IMR-90 (cell line): ENCODE data around the gene JAKMIP2. TPM values are rescaled to one million over a fixed set of nuclear protein-coding genes. Genes with fewer than 3 reads are reported as not detected.

Experiments
- ATAC-seq: fragments of 200-7000 bp; cut with Tn5 transposase; 2 replicates; pipeline ENCODE4 v1.9.1; 2020; ENCODE audit warnings: low read depth, mild to moderate bottlenecking, moderate library complexity
- BruUV-seq: library from RNA; stranded (reverse); fragments of 400-500 nt; replicated peaks from 2 replicates; lab custom pipeline; 2021; lab: Mats Ljungman, UMichigan
- CTCF ChIA-PET: fragments of 300-600 bp; formaldehyde crosslinking; extraction: SDS; loops from one replicate; lab custom pipeline; 2021; ENCODE audit warnings: antibody characterized with exemption; lab: Yijun Ruan, JAX
- POLR2A ChIA-PET: fragments of 300-600 bp; sonication (Branson Sonifier 250); formaldehyde crosslinking; loops from one replicate; lab custom pipeline; 2022; ENCODE audit warnings: antibody characterized with exemption; ENCODE audit not compliant: unreplicated experiment; lab: Charles Lee
- DNase-seq: peaks from one replicate; pipeline ENCODE4 v3.0.0; 2013
- H2AFZ ChIP-seq: replicated peaks from 2 replicates; pipeline ENCODE3; 2013; ENCODE audit warnings: low read length, mild to moderate bottlenecking; ENCODE audit not compliant: poor library complexity
- H2AK5ac ChIP-seq: 2 replicates; pipeline ENCODE4 v1.6.1; 2013; ENCODE audit warnings: low read depth, low read length, inconsistent platforms
- H2AK9ac ChIP-seq: replicated peaks from 2 replicates; pipeline ENCODE3; 2013; ENCODE audit warnings: mild to moderate bottlenecking, low read depth, low read length, moderate library complexity; ENCODE audit not compliant: poor library complexity
- H2BK120ac ChIP-seq: 2 replicates; pipeline ENCODE4 v1.6.1; 2013; ENCODE audit warnings: low read depth, low read length, inconsistent platforms
- H2BK15ac ChIP-seq: 3 replicates; pipeline ENCODE4 v1.6.1; 2013; ENCODE audit warnings: low read depth, low read length, inconsistent platforms
- H2BK20ac ChIP-seq: 2 replicates; pipeline ENCODE4 v1.6.1; 2013; ENCODE audit warnings: low read depth, mild to moderate bottlenecking, inconsistent platforms, low read length, moderate library complexity
- H2BK5ac ChIP-seq: 2 replicates; pipeline ENCODE4 v1.6.1; 2013; ENCODE audit warnings: mild to moderate bottlenecking, low read depth, low read length, inconsistent platforms; ENCODE audit not compliant: poor library complexity, severe bottlenecking
- H3K14ac ChIP-seq: replicated peaks from 2 replicates; pipeline ENCODE4 v1.6.1; 2013; ENCODE audit warnings: low read depth, low read length, inconsistent platforms
- H3K18ac ChIP-seq: 2 replicates; pipeline ENCODE4 v1.6.1; 2013; ENCODE audit warnings: low read depth, low read length, control low read depth
- H3K23ac ChIP-seq: 2 replicates; pipeline ENCODE4 v1.6.1; 2013; ENCODE audit warnings: low read depth, low read length, inconsistent platforms
- H3K27ac ChIP-seq: 2 replicates; pipeline ENCODE4 v1.5.1; 2013; ENCODE audit warnings: mild to moderate bottlenecking, control low read depth, low read length; ENCODE audit not compliant: insufficient read depth
- H3K27me3 ChIP-seq: 2 replicates; pipeline ENCODE4 v1.6.1; 2013; ENCODE audit warnings: low read length; ENCODE audit not compliant: control insufficient read depth, insufficient read depth
- H3K36me3 ChIP-seq: 2 replicates; pipeline ENCODE4 v1.6.1; 2013; ENCODE audit warnings: low read length, mixed read lengths; ENCODE audit not compliant: control insufficient read depth, insufficient read depth
- H3K4ac ChIP-seq: 2 replicates; pipeline ENCODE4 v1.6.1; 2013; ENCODE audit warnings: low read depth, low read length, inconsistent platforms
- H3K4me1 ChIP-seq: 2 replicates; pipeline ENCODE4 v1.6.1; 2013; ENCODE audit warnings: low read length, mixed read lengths; ENCODE audit not compliant: control insufficient read depth, insufficient read depth
- H3K4me2 ChIP-seq: 2 replicates; pipeline ENCODE4 v1.6.1; 2013; ENCODE audit warnings: low read depth, mild to moderate bottlenecking, control low read depth, low read length, moderate library complexity
- H3K4me3 ChIP-seq: 2 replicates; pipeline ENCODE4 v1.5.1; 2013; ENCODE audit warnings: low read depth, mild to moderate bottlenecking, control low read depth, low read length, moderate library complexity; ENCODE audit not compliant: insufficient read depth
- H3K56ac ChIP-seq: 2 replicates; pipeline ENCODE4 v1.6.1; 2013; ENCODE audit warnings: low read length, inconsistent platforms; ENCODE audit not compliant: insufficient read depth; ENCODE audit errors: extremely low read depth
- H3K79me1 ChIP-seq, 2 experiments: 2 replicates each; pipeline ENCODE4 v1.6.1; 2013; ENCODE audit warnings: low read length in 2 of 2, inconsistent platforms in 1 of 2, low read depth in 1 of 2
- H3K9ac ChIP-seq: 2 replicates; pipeline ENCODE4 v1.6.1; 2013; ENCODE audit warnings: low read depth, low read length, control low read depth
- H3K9me1 ChIP-seq: 2 replicates; pipeline ENCODE4 v1.6.1; 2013; ENCODE audit warnings: low read length, inconsistent platforms; ENCODE audit not compliant: insufficient read depth
- H3K9me3 ChIP-seq: 2 replicates; pipeline ENCODE4 v1.6.1; 2013; ENCODE audit warnings: low read length; ENCODE audit not compliant: control insufficient read depth, insufficient read depth
- H4K20me1 ChIP-seq: 2 replicates; pipeline ENCODE4 v1.6.1; 2013; ENCODE audit warnings: low read length, inconsistent platforms; ENCODE audit not compliant: insufficient read depth
- H4K5ac ChIP-seq: 2 replicates; pipeline ENCODE4 v1.6.1; 2013; ENCODE audit warnings: mild to moderate bottlenecking, low read depth, low read length, control low read depth
- H4K8ac ChIP-seq, 2 experiments: 2 replicates each; pipeline ENCODE4 v1.6.1; 2013; ENCODE audit warnings: low read depth in 2 of 2, low read length in 2 of 2, control low read depth in 1 of 2, inconsistent platforms in 1 of 2
- H4K91ac ChIP-seq: 2 replicates; pipeline ENCODE4 v1.6.1; 2013; ENCODE audit warnings: low read depth, low read length, inconsistent platforms; ENCODE audit not compliant: insufficient read depth
- BHLHE40 ChIP-seq: fragments of 150-350 bp; IDR thresholded peaks from 2 replicates; pipeline ENCODE4 v1.6.1; 2016; ENCODE audit warnings: mild to moderate bottlenecking, low read depth, low read length
- CEBPB ChIP-seq: IDR thresholded peaks from 2 replicates; pipeline ENCODE4 v1.6.1; 2012; ENCODE audit warnings: low read depth, low read length, improper control_type of control experiment
- CHD1 ChIP-seq: IDR thresholded peaks from 2 replicates; pipeline ENCODE4 v1.6.1; 2012; ENCODE audit warnings: low read depth, low read length, improper control_type of control experiment
- CTCF ChIP-seq: conservative IDR thresholded peaks from 2 replicates; pipeline ENCODE4 v1.5.1; 2012; ENCODE audit warnings: mild to moderate bottlenecking, low read depth, low read length, improper control_type of control experiment
- FOS ChIP-seq: fragments of 150-350 bp; IDR thresholded peaks from 2 replicates; pipeline ENCODE4 v1.6.1; 2016; ENCODE audit warnings: low read depth, low read length
- MAFK ChIP-seq: IDR thresholded peaks from 2 replicates; pipeline ENCODE4 v1.6.1; 2012; ENCODE audit warnings: low read depth, low read length, improper control_type of control experiment
- MAZ ChIP-seq: IDR thresholded peaks from 2 replicates; pipeline ENCODE4 v1.6.1; 2012; ENCODE audit warnings: low read depth, mild to moderate bottlenecking, low read length, improper control_type of control experiment, moderate library complexity, borderline replicate concordance
- MXI1 ChIP-seq: IDR thresholded peaks from 2 replicates; pipeline ENCODE4 v1.6.1; 2012; ENCODE audit warnings: low read depth, mild to moderate bottlenecking, low read length, moderate library complexity, borderline replicate concordance
- NFE2L2 ChIP-seq: fragments of 150-350 bp; IDR thresholded peaks from 2 replicates; pipeline ENCODE4 v1.6.1; 2016; ENCODE audit warnings: low read depth, mild to moderate bottlenecking, low read length
- POLR2A ChIP-seq: IDR thresholded peaks from 2 replicates; pipeline ENCODE4 v1.6.1; 2012; ENCODE audit warnings: mild to moderate bottlenecking, low read depth, low read length
- RAD21 ChIP-seq: IDR thresholded peaks from 2 replicates; pipeline ENCODE4 v1.6.1; 2012; ENCODE audit warnings: low read length, improper control_type of control experiment
- RCOR1 ChIP-seq: IDR thresholded peaks from 2 replicates; pipeline ENCODE4 v1.6.1; 2012; ENCODE audit warnings: mild to moderate bottlenecking, low read length, improper control_type of control experiment; ENCODE audit not compliant: insufficient replicate concordance
- RFX5 ChIP-seq: IDR thresholded peaks from 2 replicates; pipeline ENCODE4 v1.8.0; 2012; ENCODE audit warnings: low read depth, mild to moderate bottlenecking, low read length, moderate library complexity
- SMC3 ChIP-seq: fragments of 150-350 bp; IDR thresholded peaks from 2 replicates; pipeline ENCODE4 v1.6.1; 2016; ENCODE audit warnings: low read depth, mild to moderate bottlenecking, antibody characterized with exemption, low read length, moderate library complexity
- USF2 ChIP-seq: fragments of 150-350 bp; IDR thresholded peaks from 2 replicates; pipeline ENCODE4 v1.6.1; 2017; ENCODE audit warnings: mild to moderate bottlenecking, antibody characterized with exemption, low read length, low read depth
- dilution Hi-C: fragments of 300-500 bp; cut with HindIII; formaldehyde crosslinking; loops from one replicate; pipeline ENCODE4 v1.14.3; 2018; ENCODE audit warnings: low sequenced_read_pairs; ENCODE audit not compliant: unreplicated experiment
- in situ Hi-C: fragments of 300-500 bp; cut with MboI; formaldehyde crosslinking; loops from 3 replicates; pipeline ENCODE4 v1.14.3; 2019; ENCODE audit warnings: low sequenced_read_pairs, inconsistent platforms, mixed read lengths
- intact Hi-C: fragments of 100-400 bp; cut with micrococcal nuclease; formaldehyde crosslinking; loops from 2 replicates; pipeline ENCODE4 v1.10.0; 2022
- polyA plus RNA-seq, 3 experiments: library from polyadenylated mRNA; depleted of rRNA; stranded (reverse); fragments of >200 nt; gene quantifications; 2 replicates each; pipeline ENCODE4 v1.2.3, GENCODE V29; 2012; ENCODE audit warnings: low replicate concordance in 1 of 3
- total RNA-seq: library from RNA; depleted of rRNA; stranded (reverse); fragments of >200 nt; gene quantifications from 2 replicates; pipeline ENCODE4 v1.2.3, GENCODE V29; 2012
- TF ChIP-seq, protein P1 (sequence below): fragments of 150-350 bp; IDR thresholded peaks from 2 replicates; pipeline ENCODE4 v1.6.1; 2016; ENCODE audit warnings: low read depth, mild to moderate bottlenecking, low read length, moderate library complexity, borderline replicate concordance

The JAKMIP2 gene
- total and polyA plus RNA-seq, 2 of the 4 experiments (the other 2 are of a cell fraction) = under 0.01 TPM; not detected in 1

DNA sequence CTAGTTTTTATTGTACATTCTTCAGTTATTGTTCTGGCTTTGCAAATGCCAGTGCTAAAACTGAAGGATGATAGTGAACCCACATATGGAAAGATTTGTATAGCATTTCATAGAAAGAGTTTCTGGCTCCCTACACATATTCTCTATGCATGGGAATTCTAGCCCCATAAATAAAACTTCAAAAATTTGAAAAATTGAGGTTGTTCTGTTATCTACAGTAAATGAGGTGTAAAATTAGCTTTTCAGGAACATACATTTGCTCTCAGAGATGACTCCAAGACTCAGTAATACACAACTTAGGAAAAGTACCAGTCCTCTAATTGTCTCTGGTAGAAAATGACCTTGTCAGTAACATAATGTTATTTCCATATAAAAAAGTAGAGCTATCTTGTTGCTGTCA, 192.4 kb downstream of the JAKMIP2 start:
- dilution Hi-C loops (no loop called here), intact Hi-C loops (no loop called here), in situ Hi-C loops (loop anchor here (25.0 kb wide), 1 partner anchor 1053 kb away; no protein-coding TSS in a partner anchor)
- no peak overlapping the region for H2AFZ ChIP-seq
- no peaks in the 10 kb centered on the region for H3K36me3 ChIP-seq
- no peak overlapping the region for H3K4me3 ChIP-seq
- ChIA-PET POLR2A (no interaction called here), CTCF (no interaction called here)
- H3K27ac ChIP-seq = no peak overlapping the region
- H3K4ac ChIP-seq = no peak overlapping the region
- no peaks in the 10 kb centered on the region for H3K9me3 ChIP-seq
- H2BK20ac ChIP-seq = no peak overlapping the region
- peaks cover 4% of the 10 kb centered on the region for H3K27me3 ChIP-seq
- TF ChIP-seq CEBPB (no peak), NFE2L2 (no peak), BHLHE40 (no peak), CTCF (no peak), MAZ (no peak), CHD1 (no peak), RFX5 (no peak), RAD21 (no peak), USF2 (no peak), POLR2A (no peak), MXI1 (no peak), RCOR1 (no peak), FOS (no peak), MAFK (no peak), SMC3 (no peak)
- TF ChIP-seq, protein P1, sequence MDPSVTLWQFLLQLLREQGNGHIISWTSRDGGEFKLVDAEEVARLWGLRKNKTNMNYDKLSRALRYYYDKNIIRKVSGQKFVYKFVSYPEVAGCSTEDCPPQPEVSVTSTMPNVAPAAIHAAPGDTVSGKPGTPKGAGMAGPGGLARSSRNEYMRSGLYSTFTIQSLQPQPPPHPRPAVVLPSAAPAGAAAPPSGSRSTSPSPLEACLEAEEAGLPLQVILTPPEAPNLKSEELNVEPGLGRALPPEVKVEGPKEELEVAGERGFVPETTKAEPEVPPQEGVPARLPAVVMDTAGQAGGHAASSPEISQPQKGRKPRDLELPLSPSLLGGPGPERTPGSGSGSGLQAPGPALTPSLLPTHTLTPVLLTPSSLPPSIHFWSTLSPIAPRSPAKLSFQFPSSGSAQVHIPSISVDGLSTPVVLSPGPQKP = no peak
- H2BK120ac ChIP-seq = no peak overlapping the region
- H4K5ac ChIP-seq = no peak overlapping the region
- no peak overlapping the region for H3K9ac ChIP-seq
- DNase-seq (no peak), ATAC-seq (no peak)
- H3K4me1 ChIP-seq = no peaks in the 10 kb centered on the region
- no peak overlapping the region for H2BK5ac ChIP-seq
- H3K23ac ChIP-seq = no peak overlapping the region
- H3K4me2 ChIP-seq = no peak overlapping the region
- H4K91ac ChIP-seq = no peak overlapping the region
- no peaks in the 10 kb centered on the region for H3K79me1 ChIP-seq
- no peak overlapping the region for H3K56ac ChIP-seq
- H2AK9ac ChIP-seq = no peak overlapping the region
- no peak overlapping the region for H3K14ac ChIP-seq
- H2BK15ac ChIP-seq = no peak overlapping the region
- H4K8ac ChIP-seq = no peak overlapping the region
- H3K9me1 ChIP-seq = no peaks in the 10 kb centered on the region
- no peaks in the 10 kb centered on the region for H4K20me1 ChIP-seq
- H2AK5ac ChIP-seq = no peak overlapping the region
- H3K18ac ChIP-seq = no peak overlapping the region
- no TSS peak for BruUV-seq
